ENCODE data around the gene WDTC1.
A peak's percentile ranks its signal among the peaks of the same experiment; 100 is the strongest.
"Not testable (repeated sequence)": the region's sequence is repeated elsewhere in the genome, so short reads cannot be mapped to it uniquely, and the experiment has no call there.

The WDTC1 gene

DNA sequence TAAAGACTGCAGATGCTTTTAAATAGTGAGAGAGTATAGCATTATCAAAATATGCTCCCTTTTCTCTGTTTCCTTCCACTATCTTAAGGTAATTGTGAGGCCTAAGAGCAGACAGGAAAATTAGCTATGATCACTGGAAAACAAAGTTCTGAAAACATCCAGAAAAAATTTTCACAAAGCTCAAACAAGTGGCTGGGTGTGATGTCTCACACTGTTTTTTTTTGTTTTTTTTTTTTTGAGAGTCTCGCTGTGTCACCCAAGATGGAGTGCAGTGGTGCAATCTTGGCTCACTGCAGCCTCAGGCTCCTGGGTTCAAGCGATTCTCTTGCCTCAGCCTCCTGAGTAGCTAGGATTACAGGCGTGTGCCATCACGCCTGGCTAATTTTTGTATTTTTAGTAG lies 7.2 kb downstream of the WDTC1 start:
- H3K4me3 ChIP-seq (ENCODE audit: low read depth, low read length) = no peak overlapping the region
- no peak for DNase-seq (ENCODE audit: low read depth)

DNA sequence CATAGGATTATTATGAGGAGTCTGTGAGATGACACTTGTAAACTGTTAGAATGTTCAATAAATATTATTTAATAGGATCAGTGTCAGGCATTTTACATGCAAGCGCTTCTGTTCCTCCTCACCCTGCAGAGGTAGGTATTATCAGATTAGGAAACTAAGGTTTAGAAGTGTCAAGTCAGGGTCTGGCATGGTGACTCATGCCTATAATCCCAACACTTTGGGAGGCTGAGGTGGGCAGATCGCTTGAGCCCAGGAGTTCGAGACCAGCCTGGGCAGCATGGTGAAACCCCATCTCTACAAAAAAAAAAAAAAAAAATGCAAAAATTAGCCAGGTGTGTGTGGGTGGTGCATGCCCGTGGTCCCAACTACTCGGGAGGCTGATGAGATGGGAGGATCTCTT lies 9.2 kb downstream of the WDTC1 start:
- H3K4me3 ChIP-seq (ENCODE audit: low read depth, low read length); DNase-seq (ENCODE audit: low read depth): not testable (repeated sequence)

DNA sequence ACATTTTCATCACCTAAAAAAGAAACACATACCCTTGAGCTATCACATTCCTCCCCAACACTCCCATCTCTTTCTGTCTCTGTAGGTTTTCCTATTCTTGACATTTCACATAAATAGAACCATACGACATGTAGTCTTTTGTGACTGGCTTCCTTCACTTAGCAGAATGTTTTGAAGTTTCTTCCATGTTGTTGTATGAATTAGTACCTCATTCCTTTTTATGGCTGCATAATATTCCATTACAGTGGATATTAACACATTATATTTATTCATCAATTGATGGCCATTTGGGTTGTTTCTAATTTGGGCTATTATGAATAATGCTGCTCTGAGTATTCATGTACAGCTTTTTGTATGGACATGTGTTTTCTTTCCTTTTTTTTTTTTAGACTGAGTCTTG lies 11.8 kb downstream of the WDTC1 start:
- DNase-seq (ENCODE audit: low read depth) = no peak
- H3K4me3 ChIP-seq (ENCODE audit: low read depth, low read length) = no peak overlapping the region

DNA sequence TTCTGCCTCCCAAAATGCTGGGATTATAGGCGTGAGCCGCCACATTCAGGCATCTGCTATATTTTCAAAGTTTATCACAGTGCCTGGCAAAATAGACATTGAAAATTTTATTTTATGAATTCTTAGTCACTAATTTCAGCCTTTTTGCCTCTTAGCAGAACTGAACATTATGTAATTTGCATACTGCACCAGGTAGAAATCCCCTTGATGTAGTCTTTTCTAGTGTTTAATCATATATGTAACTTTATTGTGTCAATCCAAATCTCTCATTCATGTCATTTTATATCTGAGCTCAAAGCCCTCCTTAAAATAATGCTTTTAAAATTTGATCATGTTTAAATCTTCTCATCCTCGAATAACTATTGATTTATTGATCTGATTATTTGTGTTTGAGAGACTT lies 19.2 kb downstream of the WDTC1 start:
- H3K4me3 ChIP-seq (ENCODE audit: low read depth, low read length) = no peak overlapping the region
- no peak for DNase-seq (ENCODE audit: low read depth)

DNA sequence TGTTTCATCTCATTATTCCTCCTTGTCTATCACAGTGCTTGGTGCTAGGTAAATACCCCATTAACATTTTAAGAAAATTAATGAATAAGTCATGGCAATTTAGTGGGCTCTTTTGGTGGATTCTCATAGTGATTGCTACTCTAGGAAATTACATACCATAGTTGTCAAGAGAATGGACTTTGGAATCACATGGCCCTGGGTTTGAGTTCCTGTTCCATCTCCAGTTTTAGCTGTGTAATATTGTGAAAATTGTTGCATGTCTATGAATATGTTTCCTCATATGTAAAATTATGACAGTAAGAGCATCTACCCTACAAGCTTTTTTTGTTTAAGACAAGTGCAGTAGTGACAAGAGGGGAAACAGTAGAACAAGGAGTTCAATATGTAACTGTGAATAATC lies 20.7 kb downstream of the WDTC1 start:
- H3K4me3 ChIP-seq (ENCODE audit: low read depth, low read length) = no peak overlapping the region
- DNase-seq (ENCODE audit: low read depth) = no peak

DNA sequence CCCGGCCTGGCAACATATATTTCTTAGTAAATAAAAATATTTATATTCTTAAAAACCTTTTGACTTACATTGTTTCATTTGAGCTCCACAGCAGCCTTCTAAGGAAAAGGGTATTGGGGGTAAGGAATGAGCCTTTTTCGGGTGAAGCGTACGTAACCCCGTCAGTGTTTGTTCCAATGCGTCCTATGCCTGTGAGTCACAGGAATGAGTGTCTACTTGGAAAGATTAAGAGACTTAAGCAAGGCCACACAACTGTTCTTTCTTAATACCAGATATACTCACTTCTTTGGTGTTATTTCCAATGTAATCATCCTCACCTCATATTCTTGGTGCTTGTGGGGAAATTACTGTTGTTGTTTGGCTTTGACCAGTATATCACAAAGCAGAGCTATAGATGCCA lies 22.7 kb downstream of the WDTC1 start:
- DNase-seq (ENCODE audit: low read depth) = no peak
- H3K4me3 ChIP-seq (ENCODE audit: low read depth, low read length) = no peak overlapping the region

DNA sequence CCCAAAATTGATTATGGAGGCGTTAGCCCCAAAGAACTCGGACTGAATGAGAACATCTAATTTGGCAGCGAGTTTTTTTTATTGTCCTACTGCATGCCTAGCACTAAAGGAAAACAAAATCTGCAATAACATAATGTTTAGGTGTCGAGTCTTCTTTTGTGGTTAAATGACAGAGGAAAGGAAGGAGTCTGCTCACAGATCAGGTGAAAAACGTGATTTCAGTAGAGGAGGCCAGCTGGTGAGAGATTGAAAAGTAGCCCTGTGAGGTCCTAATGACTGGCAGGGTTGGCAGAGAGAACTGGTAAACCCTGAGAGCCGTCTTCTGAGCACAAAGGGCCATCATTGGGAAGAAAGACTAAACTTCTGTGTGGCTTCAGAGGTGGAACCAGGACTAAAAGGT lies 24.2 kb downstream of the WDTC1 start:
- no peak for DNase-seq (ENCODE audit: low read depth)

DNA sequence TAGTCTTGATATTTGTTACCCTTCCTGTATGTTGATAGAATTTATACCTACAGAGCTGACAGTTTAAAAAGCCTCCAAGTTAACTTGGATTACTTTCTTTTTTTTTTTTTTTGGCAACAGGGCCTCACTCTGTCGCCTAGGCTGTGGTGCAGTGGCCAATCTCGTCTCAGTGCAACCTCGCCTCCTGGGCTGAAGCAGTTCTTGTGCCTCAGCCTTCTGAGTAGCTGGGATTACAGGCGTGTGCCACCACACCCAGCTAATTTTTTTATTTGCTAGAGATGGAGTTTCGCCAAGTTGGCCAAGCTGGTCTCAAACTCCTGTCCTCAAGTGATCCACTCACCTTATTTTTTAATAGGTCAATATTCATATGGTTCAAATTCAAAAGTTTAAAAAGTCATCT lies 32.7 kb downstream of the WDTC1 start:
- H3K4me3 ChIP-seq (ENCODE audit: low read depth, low read length) = no peak overlapping the region
- no peak for DNase-seq (ENCODE audit: low read depth)

More for the DNA sequence above, 24.2 kb downstream of the WDTC1 start:
- H3K4me3 ChIP-seq (ENCODE audit: low read depth, low read length) = no peak overlapping the region

DNA sequence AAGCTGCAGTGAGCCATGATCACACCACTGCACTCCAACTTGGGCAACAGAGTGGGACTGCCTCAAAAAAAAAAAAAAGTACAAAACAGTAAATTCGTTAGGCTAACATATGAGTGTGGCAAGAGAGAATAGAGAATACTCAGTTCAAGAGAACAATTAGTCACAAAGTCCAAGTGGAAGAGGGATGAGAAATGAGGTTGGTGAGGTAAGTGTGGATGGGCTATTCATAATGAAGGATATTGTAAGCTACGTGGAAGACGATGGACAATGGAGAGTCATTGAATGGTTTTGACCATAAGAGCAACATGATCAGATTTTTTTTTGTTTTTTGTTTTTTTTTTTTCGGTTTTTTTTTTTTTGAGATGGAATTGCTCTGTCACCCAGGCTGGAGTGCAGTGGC lies 34.8 kb downstream of the WDTC1 start:
- DNase-seq (ENCODE audit: low read depth) = no peak
- no peak overlapping the region for H3K4me3 ChIP-seq (ENCODE audit: low read depth, low read length)

DNA sequence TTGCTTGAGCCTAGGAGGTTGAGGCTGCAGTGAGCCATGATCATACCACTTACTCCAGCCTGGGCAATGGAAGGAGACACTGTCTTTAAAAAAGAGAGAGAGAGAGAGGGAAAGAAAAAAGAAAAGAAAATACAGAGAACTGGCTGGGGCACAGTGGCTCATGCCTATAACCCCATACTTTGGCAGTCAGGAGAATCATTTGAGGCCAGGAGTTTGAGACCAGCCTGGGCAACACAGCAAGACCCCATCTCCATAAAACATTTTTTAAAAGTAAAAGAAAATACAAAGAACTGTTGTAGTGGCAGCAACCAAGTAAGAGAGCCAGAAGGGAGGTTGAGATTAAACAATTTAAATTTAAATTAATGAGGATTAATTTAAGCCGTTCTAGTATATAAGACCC lies 39.8 kb downstream of the WDTC1 start:
- no peak overlapping the region for H3K4me3 ChIP-seq (ENCODE audit: low read depth, low read length)
- no peak for DNase-seq (ENCODE audit: low read depth)

DNA sequence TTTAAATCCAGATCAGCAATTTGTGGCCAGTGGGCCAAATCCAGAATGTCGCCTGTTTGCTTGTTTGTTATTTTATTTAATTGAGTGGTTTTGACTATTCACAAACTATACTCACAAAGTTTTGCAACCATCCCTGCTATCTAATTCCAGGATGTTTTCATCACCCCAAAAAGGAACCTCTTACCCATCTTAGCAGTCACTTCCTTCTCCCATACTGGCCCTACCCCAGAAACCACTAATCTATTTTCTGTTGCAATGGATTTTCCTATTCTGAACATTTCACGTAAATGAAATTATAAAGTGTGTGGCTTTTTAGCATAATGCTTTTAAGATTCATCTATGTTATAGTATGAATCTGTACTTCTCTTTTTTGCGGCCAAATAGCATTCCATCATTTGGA lies 41.3 kb downstream of the WDTC1 start:
- DNase-seq (ENCODE audit: low read depth) = no peak
- H3K4me3 ChIP-seq (ENCODE audit: low read depth, low read length) = no peak overlapping the region

DNA sequence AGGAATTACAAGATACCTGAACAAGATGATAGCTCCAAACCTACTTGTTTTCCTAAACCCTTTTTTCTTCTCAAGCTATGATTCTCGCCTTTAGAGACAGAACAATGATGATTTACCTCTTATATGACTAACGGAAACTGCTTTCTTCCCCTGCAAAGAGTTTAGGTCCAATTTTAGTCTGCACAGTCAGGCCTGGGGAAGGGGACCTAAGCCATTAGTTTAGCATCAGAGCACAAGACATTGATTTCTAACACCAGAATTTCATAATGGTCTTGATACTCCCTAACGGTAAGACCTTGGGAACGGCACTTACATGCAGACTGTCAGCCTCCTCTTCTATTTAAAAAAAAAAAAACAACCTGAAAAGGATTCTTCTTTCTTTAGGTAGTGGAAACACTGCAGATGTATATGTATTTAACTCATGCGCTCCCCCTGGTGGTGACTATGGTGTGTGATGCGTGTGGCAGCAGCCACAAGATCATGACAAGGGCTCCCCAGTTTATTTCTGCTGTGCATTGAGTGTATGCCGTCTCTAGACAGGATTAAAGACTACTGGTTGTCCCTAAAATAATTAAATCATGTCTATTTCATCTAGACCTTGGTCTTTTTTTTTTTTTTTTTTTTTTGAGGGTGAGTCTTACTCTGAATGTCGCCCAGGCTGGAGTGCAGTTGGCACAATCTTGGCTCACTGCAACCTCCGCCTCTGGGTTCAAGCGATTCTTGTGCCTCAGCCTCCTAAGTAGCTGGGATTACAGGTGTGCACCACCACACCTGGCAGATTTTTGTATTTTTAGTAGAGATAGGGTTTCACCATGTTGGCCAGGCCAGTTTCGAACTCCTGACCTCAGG lies 50.2 kb downstream of the WDTC1 start:
- H3K4me3 ChIP-seq (ENCODE audit: low read depth, low read length) = no peak overlapping the region
- peak; percentile 18 for DNase-seq (ENCODE audit: low read depth)

DNA sequence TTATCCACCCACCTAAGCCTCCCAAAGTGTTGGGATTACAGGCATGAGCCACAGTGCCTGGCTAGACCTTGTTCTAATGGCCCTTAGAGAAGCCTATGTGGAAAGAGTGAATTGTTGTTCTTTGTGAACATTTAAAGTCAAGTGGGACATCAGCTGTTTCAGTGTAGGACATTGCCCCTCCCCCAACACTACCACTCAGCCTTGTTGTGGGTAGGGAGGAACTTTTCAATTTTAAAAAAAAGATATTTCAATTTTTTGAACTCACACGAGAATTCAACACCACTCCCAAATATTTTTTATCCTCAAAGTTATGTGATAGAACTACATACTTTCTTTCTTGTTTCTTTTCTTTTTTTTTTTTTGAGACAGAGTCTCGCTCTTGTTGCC lies 50.8 kb downstream of the WDTC1 start:
- DNase-seq (ENCODE audit: low read depth) = no peak
- no peak overlapping the region for H3K4me3 ChIP-seq (ENCODE audit: low read depth, low read length)

DNA sequence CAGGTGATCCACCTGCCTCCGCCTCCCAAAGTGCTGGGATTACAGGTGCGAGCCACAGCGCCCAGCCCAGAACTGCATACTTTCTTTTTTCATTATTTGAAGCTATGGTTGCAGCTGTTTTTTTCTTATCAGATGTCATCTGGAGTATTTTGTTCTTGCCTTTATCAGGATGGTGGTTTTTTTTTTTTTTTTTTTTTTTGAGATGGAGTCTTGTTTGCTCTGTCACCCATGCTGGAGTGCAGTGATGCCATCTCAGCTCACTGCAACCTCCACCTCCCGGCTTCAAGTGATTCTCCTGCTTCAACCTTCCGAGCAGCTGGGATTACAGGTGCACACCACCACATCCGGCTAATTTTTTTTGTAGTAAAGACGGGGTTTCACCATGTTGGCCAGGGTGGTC lies 51.4 kb downstream of the WDTC1 start:
- H3K4me3 ChIP-seq (ENCODE audit: low read depth, low read length); DNase-seq (ENCODE audit: low read depth): not testable (repeated sequence)

DNA sequence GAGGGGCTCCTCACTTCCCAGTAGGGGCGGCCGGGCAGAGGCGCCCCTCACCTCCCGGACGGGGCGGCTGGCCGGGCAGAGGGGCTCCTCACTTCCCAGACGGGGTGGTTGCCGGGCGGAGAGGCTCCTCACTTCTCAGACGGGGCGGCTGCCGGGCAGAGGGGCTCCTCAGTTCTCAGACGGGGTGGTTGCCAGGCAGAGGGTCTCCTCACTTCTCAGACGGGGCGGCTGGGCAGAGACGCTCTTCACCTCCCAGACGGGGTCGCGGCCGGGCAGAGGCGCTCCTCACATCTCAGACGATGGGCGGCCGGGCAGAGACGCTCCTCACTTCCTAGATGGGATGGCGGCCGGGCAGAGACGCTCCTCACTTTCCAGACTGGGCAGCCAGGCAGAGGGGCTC lies 54.7 kb downstream of the WDTC1 start:
- not testable (repeated sequence) for H3K4me3 ChIP-seq (ENCODE audit: low read depth, low read length); DNase-seq (ENCODE audit: low read depth)

DNA sequence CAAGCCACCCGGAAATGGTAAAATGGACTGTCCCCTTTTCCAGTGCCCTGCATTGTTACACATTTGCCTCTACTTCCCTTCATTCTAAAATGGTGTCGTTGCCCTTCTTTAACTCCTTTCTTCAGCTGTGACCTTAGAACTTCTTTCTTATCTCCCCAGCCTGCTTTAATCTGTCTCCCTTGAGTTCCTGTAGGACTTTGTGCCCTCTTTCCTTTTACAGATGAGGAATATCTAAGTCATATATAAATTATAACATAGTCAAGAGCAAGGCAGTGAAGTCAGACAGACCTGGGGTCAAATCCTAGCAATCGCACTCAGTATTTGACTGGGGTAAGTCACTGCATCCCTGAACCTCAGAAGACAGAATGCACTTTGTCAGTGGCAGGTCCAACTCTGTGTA lies 56.1 kb downstream of the WDTC1 start:
- H3K4me3 ChIP-seq (ENCODE audit: low read depth, low read length) = no peak overlapping the region
- no peak for DNase-seq (ENCODE audit: low read depth)

DNA sequence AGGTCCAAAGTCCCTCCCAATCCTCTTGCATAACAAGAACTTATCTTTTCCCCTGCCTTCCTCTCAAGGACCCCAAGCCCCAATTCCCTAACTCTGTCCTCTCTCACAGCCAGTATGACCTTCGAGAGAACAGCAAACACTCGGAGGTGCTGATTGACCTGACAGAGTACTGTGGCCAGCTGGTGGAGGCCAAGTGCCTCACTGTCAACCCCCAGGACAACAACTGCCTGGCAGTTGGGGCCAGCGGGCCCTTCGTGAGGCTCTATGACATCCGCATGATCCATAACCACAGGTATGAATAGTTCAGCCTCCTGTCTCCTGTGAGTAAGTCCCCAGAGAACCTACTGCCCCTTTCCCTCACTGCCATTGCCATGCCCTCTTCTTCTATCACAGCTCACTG lies 57.7 kb downstream of the WDTC1 start:
- no peak overlapping the region for H3K4me3 ChIP-seq (ENCODE audit: low read depth, low read length)
- no peak for DNase-seq (ENCODE audit: low read depth)

DNA sequence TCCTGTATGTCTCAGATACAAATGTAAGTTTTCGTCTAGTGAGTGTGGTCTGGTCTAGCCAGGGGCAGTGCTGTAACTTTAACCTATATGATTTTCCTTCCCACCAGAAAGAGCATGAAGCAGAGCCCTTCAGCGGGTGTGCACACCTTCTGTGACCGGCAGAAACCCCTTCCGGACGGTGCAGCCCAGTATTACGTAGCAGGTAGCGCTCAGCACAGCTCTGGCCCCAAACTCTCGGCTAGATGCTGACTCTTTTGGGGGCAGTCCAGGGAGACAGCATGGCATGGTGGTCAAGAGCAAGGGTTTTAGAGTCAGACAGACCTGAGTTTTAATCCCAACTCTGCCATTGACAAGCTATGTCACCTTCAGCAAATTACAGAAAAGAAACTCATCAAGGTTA lies 59.5 kb downstream of the WDTC1 start:
- no peak overlapping the region for H3K4me3 ChIP-seq (ENCODE audit: low read depth, low read length)
- no peak for DNase-seq (ENCODE audit: low read depth)

DNA sequence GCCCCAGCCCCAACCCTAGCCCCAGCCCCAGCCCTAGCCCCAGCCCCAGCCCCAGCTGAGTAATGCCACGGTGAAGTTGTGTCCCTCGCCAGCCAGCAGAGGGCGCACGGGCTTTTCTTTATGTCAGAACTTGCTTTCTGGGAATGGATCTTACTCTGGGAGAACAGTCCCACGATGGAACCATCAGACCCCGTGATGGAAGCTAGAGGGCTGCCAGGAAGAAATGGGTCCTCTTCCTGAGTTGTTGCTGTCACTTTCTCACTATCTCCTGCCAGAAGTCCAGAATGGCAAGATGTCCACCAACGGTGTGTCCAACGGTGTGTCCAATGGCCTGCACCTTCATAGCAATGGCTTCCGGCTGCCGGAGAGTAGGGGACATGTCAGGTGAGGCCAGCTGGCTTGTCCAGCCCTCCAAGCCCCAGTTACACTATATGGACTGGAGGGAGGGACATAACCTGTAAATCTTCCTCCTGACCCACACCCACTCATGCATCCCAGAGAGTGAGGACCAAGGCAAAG lies 62.4 kb downstream of the WDTC1 start:
- DNase-seq (ENCODE audit: low read depth) = no peak
- no peak overlapping the region for H3K4me3 ChIP-seq (ENCODE audit: low read depth, low read length)

DNA sequence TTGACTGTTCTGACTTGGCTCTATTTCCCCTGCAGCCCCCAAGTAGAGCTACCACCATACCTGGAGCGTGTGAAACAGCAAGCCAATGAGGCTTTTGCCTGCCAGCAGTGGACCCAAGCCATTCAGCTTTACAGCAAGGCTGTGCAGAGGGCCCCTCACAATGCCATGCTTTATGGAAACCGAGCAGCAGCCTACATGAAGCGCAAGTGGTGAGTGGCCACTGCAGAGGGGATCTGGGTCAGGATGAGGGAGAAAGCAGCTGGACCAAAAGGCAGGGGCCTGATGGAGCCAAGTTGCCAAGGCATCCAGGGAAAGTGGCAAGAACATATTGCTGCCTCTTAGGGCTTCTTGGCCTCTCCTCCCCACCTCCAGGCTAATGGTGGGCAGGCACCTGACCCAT lies 63.5 kb downstream of the WDTC1 start:
- H3K4me3 ChIP-seq (ENCODE audit: low read depth, low read length) = no peak overlapping the region
- no peak for DNase-seq (ENCODE audit: low read depth)

DNA sequence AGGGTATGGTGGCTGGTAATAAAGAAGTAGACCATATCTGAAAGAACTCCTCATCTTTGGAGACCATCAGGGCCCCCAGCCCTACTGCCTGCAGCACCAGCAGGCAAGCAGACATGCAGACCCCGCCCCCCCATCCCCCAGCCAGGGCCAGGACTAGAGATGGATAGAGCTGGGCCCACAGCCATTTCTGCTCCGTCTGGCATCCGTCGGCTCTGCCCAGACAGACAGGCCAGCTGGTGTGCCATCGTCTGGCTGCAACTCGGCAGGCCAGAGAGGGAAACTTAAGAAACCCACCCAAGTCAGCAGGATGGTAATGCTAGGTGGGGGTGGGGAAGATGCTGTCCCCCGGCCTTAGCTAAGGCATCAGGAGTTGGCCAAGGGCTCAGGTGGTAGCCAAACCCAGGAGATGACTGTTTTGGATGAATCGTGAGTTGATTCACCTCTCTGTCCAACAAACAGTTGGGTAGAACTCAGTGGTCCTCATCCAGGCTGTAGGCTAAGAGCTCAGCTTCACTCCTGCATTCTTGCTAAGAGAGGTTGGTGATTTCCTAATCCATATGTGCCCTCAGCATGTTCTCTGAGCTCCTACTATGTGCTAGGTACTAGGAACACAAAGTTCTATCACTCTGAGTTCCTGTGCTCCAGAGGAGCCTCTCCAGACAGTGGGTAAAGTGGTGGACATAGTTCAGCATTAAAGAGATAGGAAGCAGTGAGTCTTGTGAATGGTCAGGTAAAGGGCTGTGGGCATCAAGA lies 64.4 kb downstream of the WDTC1 start:
- no peak overlapping the region for H3K4me3 ChIP-seq (ENCODE audit: low read depth, low read length)
- DNase-seq (ENCODE audit: low read depth) = no peak
